GM12875 (cell line): ENCODE data around the gene CARD9.

Experiments
- H3K4me3 ChIP-seq: one replicate; pipeline ENCODE4 v1.5.1; 2011; ENCODE audit warnings: low read depth, low read length, control low read depth
- CTCF ChIP-seq: IDR thresholded peaks from 2 replicates; pipeline ENCODE4 v1.5.1; 2011; ENCODE audit warnings: low read depth, mild to moderate bottlenecking, control low read depth, inconsistent platforms, low read length, moderate library complexity, borderline replicate concordance; ENCODE audit not compliant: insufficient read depth

The CARD9 gene

GRCh38 chr9:136386018-136386417 lies 12.5 kb upstream of the CARD9 start:
- TF ChIP-seq CTCF, result no peak
- no peak overlapping the region for H3K4me3 ChIP-seq

DNA sequence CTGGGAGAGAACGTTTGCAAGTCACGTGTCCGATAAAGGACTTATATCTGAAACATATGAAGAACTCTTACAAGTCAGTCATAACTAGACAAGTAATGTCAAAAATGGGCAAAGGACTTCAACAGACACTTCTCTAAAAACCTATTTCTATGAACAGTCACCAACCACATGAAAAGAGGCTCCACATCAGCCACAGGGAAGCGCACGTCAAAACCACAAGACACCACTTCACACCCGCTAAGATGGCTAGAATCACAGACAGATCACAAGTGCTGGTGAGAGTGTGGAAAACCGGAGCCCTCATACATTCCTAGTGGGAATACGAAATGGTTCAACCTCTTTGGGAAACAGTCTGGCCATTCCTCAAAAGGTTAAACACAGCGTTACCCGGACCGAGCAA lies 11.5 kb upstream of the CARD9 start:
- TF ChIP-seq CTCF, result no peak
- no peak overlapping the region for H3K4me3 ChIP-seq

- no peak overlapping the region for H3K4me3 ChIP-seq
- TF ChIP-seq CTCF, result no peak
These were observed 10.0 kb upstream of the CARD9 start for GRCh38 chr9:136383436-136383835.

DNA sequence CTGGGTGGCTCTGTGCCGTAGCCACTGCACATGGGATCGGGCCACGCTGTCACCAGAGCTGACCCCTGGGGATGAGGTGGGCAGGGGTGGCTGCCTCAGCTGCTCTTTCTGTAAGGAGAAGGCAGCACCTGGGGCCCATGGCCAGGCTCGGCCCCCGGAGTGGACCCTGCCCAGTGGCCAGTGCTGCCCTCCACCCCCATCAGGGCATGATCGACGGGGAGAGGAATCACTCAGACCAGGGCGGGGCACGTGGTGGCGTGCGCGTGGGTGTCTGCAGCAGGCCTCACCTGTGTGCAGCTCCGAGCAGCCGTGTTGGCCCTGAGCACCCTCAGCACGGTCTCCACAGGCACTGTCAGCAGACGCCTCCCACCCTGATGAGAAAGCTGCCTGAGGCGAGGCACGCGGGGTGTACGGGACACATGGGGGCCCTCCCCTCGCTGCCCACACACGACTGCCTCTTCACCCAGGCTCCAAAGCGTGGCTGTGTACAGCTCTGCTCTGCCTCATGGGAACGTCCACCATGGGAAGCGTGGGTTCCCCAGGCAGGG lies 8.6 kb upstream of the CARD9 start:
- no peak for TF ChIP-seq CTCF
- no peak overlapping the region for H3K4me3 ChIP-seq

GRCh38 chr9:136381311-136381710 lies 7.8 kb upstream of the CARD9 start:
- H3K4me3 ChIP-seq, result no peak overlapping the region
- no peak for TF ChIP-seq CTCF

GRCh38 chr9:136380381-136380780 lies 6.9 kb upstream of the CARD9 start:
- H3K4me3 ChIP-seq, result no peak overlapping the region
- TF ChIP-seq CTCF, result no peak

DNA sequence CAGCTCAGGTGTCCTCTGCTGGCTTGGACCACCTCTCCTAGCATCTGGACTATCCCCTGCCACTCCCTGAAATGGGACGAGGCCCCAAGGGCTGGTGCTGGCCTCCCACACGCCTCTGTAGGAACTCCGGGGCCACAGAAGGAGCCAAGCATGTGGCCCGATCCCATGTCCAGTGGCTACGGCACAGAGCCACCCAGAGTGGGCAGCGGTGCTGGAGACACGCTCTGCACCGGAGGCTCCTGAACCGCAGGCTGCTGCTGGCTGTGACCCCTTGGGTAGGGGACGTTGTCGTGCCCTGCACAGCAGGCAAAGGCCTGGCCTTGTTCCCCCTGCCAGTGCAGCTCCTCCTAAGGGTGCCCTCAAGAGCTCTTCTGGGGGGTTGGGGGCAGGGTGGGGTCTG lies 6.4 kb upstream of the CARD9 start:
- no peak for TF ChIP-seq CTCF

More for the DNA sequence above, 6.4 kb upstream of the CARD9 start:
- H3K4me3 ChIP-seq, result no peak overlapping the region
